Heart left ventricle (tissue), 16 donors: ENCODE results near the gene ABCF1. TPM values are rescaled to one million over a fixed set of nuclear protein-coding genes. Genes with fewer than 3 reads are reported as not detected.

Source experiments
- ATAC-seq, 4 donors: fragments of 200-7000 bp; cut with Tn5 transposase; one replicate each; pipeline ENCODE4 v1.9.1; 2020 to 2022; ENCODE audit warnings: moderate library complexity in 4 of 4, mild to moderate bottlenecking in 3 of 4, moderate number of reproducible peaks in 1 of 4
- DNase-seq, 5 donors: peaks; one replicate each; pipeline ENCODE4 v3.0.0-alpha.2; 2020
- H3K27ac ChIP-seq, 12 donors: fragments of 200-600 bp; sonication (generic) in 4 of 12; one replicate each; pipeline versions ENCODE4 v1.5.0 to v1.8.0; 2016 to 2022; ENCODE audit warnings: mild to moderate bottlenecking in 2 of 12
- H3K27me3 ChIP-seq, 9 donors: fragments of 200-600 bp; sonication (generic) in 2 of 9; one replicate each; pipeline versions ENCODE4 v1.5.1 to v1.8.0; 2016 to 2022; ENCODE audit warnings: mild to moderate bottlenecking in 3 of 9
- H3K36me3 ChIP-seq, 9 donors: fragments of 200-600 bp; sonication (generic) in 2 of 9; one replicate each; pipeline versions ENCODE4 v1.5.0 to v1.8.0; 2018 to 2022; ENCODE audit warnings: mild to moderate bottlenecking in 2 of 9
- H3K4me1 ChIP-seq, 12 donors: fragments of 200-600 bp; sonication (generic) in 4 of 12; one replicate each; pipeline versions ENCODE4 v1.5.0 to v1.8.0; 2016 to 2022; ENCODE audit warnings: mild to moderate bottlenecking in 3 of 12
- H3K4me3 ChIP-seq, 12 donors: fragments of 200-600 bp; sonication (generic) in 4 of 12; one replicate each; pipeline versions ENCODE4 v1.5.0 to v1.8.0; 2017 to 2022; ENCODE audit warnings: mild to moderate bottlenecking in 9 of 12, moderate library complexity in 4 of 12
- H3K9me3 ChIP-seq, 12 donors: fragments of 200-600 bp; sonication (generic) in 4 of 12; one replicate each; pipeline versions ENCODE4 v1.5.0 to v1.8.0; 2016 to 2022; ENCODE audit warnings: mild to moderate bottlenecking in 1 of 12
- POLR2A ChIP-seq, 2 donors: fragments of 450-650 bp; IDR thresholded peaks; one replicate each; pipeline ENCODE4 v1.6.1; 2017; ENCODE audit warnings: antibody characterized with exemption in 2 of 2, mild to moderate bottlenecking in 2 of 2, moderate library complexity in 2 of 2
- WGBS, 4 donors: extraction: QIAGEN DNeasy Blood & Tissue Kit in 2 of 4; methylation state at CpG; one replicate each; pipeline versions ENCODE4 v1.1.5 to v1.1.7; 2013 to 2018; 5-methylcytosine and 5-hydroxymethylcytosine counted together
- intact Hi-C, 10 donors: fragments of 100-400 bp; cut with DNase I; formaldehyde crosslinking; loops; one replicate each; pipeline versions ENCODE4 v1.11.1 to v1.14.2; 2022
- polyA plus RNA-seq, 2 donors: library from polyadenylated mRNA; stranded (reverse); fragments of 200-250 nt; gene quantifications; one replicate each; pipeline ENCODE4 v1.2.3, GENCODE V29; 2013
- total RNA-seq, 9 donors: library from RNA; depleted of rRNA in 2 of 9; stranded (reverse); fragments of >200 nt in 2 of 9; fragmentation: NEBNext Ultra II Directional in 3 of 9; extraction: Animal tissue kit (Norgen Biotek cat#: 25700) in 3 of 9; gene quantifications; one replicate each; pipeline versions ENCODE4 v1.1.0 to v1.2.4, GENCODE V29; 2016 to 2023
- TF ChIP-seq, protein P1 (sequence below), 12 donors: fragments of 200-600 bp; sonication (generic) in 4 of 12; IDR thresholded peaks; one replicate each; pipeline versions ENCODE4 v1.5.0 to v1.8.0; 2018 to 2022; ENCODE audit warnings: antibody characterized with exemption in 12 of 12, mild to moderate bottlenecking in 5 of 12
- donor health status: ischemic (EF 13 %, LVEDD 7.1; RV severe dilation, severe dysfunction).
- donor health status: healthy with polysubstance abuse.
- donor health status: DM: no; HTN: yes; CAD: no.
- donor health status: DM: no; HTN: no; CAD: no.
- donor health status: ischemic (EF 25% LVEDD 6.9; RV normal size, moderate dysfunction).
- donor health status: ischemic (EF 25% LVEDD 5.7; RV mildly dilated, moderate dysfunction).
- donor health status: healthy.
- donor health status: DM: yes; HTN: yes; CAD: no.
- donor health status: ischemic (EF 35%, LVEDD 5.7; RV mildly dilated, moderate dysfunction).
- donor health status: nonischemic (EF 11% LVEDD 7.7; RV severe dilation, severe dysfunction).
- donor health status: DM: yes; HTN: yes; CAD: no.
- donor health status: PGD.
- donor health status: ischemic (EF 29% LVEDD 5.4; RV normal size, mild dysfunction).
- donor health status: nonischemic (EF 23%, LVEDD 6.1; RV moderate dilation, normal function).

The ABCF1 gene
- total and polyA plus RNA-seq, 11 donors, result 28.0 to 76.8 (median 39.8) TPM

DNA sequence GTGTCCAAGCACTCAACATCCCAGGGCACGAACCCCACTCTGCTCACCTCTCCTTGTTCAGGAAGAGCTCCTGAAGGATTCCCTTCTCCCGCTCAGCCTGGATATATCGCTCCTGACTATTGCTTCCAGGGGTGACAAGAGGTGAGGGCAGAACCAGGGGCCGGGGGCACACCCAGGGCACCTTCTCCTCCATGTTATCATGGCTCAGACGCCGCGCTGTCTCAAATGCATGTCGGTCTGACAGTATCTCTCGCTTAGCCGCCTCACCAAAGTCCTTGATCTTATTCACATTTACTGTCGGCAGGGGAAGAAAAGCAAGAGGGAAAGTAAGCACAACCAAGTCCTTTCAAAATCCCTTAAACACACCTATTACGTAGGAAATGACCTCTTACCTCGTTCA lies 32.7 kb downstream of the ABCF1 start:
- H3K27me3 ChIP-seq, result no peaks in the 10 kb centered on the region
- H3K4me1 ChIP-seq, result peaks cover 0 to 12% (median 0%) of the 10 kb centered on the region in 12 donors
- TF ChIP-seq POLR2A (IDR thresholded peaks at IDR 0.05), result no peak
- TF ChIP-seq, protein P1, sequence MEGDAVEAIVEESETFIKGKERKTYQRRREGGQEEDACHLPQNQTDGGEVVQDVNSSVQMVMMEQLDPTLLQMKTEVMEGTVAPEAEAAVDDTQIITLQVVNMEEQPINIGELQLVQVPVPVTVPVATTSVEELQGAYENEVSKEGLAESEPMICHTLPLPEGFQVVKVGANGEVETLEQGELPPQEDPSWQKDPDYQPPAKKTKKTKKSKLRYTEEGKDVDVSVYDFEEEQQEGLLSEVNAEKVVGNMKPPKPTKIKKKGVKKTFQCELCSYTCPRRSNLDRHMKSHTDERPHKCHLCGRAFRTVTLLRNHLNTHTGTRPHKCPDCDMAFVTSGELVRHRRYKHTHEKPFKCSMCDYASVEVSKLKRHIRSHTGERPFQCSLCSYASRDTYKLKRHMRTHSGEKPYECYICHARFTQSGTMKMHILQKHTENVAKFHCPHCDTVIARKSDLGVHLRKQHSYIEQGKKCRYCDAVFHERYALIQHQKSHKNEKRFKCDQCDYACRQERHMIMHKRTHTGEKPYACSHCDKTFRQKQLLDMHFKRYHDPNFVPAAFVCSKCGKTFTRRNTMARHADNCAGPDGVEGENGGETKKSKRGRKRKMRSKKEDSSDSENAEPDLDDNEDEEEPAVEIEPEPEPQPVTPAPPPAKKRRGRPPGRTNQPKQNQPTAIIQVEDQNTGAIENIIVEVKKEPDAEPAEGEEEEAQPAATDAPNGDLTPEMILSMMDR (IDR thresholded peaks at IDR 0.05), result no peak
- no peak for ATAC-seq
- no peak overlapping the region for H3K4me3 ChIP-seq
- H3K27ac ChIP-seq, result no peak overlapping the region
- no peak for DNase-seq
- H3K9me3 ChIP-seq, result no peaks in the 10 kb centered on the region
- WGBS, 4 donors, result 91 to 97% (median 94%) methylated on average over 13 of the region's 13 CpGs
- intact Hi-C loops, result loop anchor here in 3 of 10 donors (5.0 kb wide), 2 partner anchors 57 to 122 kb away; no protein-coding TSS in a partner anchor
- peaks cover 19 to 94% (median 88%) of the 10 kb centered on the region in 9 donors for H3K36me3 ChIP-seq

DNA sequence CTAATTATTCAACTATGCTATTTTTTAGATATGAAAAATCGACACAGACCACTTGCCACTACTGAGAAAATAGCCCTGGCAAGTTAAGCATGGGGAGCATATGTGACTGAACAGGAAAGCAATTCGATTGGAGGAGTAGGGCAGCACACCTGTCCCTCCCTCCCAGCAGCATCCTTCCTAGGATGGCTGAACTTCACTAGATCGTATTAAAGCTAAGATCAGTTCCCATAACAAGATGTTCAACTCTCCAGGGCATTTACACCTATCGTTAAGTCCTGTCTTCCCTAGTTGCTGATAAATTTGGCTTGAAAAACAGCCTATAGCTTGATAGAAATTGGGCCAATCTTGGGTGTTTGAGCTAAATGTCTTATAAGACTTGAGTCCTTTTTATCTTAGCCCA lies 38.8 kb downstream of the ABCF1 start:
- Histone ChIP-seq H3K36me3 (peaks cover 3 to 76% (median 47%) of the 10 kb centered on the region in 9 donors), H3K27me3 (no peaks in the 10 kb centered on the region), H3K4me3 (no peak overlapping the region), H3K9me3 (no peaks in the 10 kb centered on the region), H3K4me1 (peaks cover 0 to 58% (median 50%) of the 10 kb centered on the region in 12 donors), H3K27ac (peak overlapping the region in 2 of 12 donors; percentile 9 to 97)
- DNase-seq (no peak), ATAC-seq (no peak)
- TF ChIP-seq, protein P1 (IDR thresholded peaks at IDR 0.05), result no peak
- TF ChIP-seq POLR2A (IDR thresholded peaks at IDR 0.05), result no peak
- intact Hi-C loops, result loop anchor here in 1 of 10 donors (5.0 kb wide), 1 partner anchor 53 kb away; the partner anchor contains the start of genes GNL1 and PRR3
- WGBS, 4 donors, result 78 to 86% (median 82%) methylated on average over 4 of the region's 4 CpGs

DNA sequence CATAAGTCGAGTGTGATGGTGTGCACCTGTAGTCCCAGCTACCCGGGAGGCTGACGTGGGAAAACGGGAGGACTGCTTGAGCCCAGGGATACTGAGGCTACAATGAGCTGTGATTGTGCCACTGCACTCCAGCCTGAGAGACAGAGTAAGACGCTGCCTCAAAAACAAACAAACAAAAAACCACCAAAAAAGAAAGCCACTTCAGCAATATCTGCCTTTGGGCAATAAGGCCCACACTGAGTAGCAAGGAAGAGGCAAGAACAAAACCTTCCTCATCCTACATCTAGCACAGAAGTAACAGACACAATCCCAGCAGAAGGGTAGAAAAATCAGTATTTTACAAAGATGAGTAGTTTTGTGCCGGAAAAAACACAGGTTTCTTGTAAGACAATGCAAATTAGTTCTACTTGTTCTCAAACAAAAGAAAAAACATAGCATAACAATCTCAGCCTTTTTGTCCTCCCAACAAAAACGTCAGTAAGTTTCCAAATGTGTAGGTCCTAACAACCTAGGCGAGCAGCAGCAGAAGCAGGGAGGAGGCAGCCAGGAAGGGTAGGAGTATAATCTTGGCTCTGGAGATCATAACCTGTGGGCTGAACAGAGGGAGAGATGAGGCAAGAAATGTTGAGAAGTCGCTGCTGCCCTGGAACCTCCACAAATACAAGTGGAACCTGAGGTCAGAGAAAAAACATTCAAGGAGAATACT lies 40.1 kb downstream of the ABCF1 start:
- Histone ChIP-seq H3K36me3 (peaks cover 0 to 71% (median 41%) of the 10 kb centered on the region in 9 donors), H3K27ac (peak overlapping the region in 1 of 12 donors; percentile 97), H3K27me3 (no peaks in the 10 kb centered on the region), H3K9me3 (no peaks in the 10 kb centered on the region), H3K4me3 (no peak overlapping the region), H3K4me1 (peaks cover 0 to 58% (median 50%) of the 10 kb centered on the region in 12 donors)
- TF ChIP-seq, protein P1 (IDR thresholded peaks at IDR 0.05), result no peak
- no peak for TF ChIP-seq POLR2A (IDR thresholded peaks at IDR 0.05)
- ATAC-seq, result no peak
- 74 to 81% (median 77%) methylated on average over 9 of the region's 9 CpGs for WGBS, 4 donors
- no peak for DNase-seq
- intact Hi-C loops, result loop anchor here in 1 of 10 donors (5.0 kb wide), 1 partner anchor 54 kb away; the partner anchor contains the start of genes GNL1 and PRR3

DNA sequence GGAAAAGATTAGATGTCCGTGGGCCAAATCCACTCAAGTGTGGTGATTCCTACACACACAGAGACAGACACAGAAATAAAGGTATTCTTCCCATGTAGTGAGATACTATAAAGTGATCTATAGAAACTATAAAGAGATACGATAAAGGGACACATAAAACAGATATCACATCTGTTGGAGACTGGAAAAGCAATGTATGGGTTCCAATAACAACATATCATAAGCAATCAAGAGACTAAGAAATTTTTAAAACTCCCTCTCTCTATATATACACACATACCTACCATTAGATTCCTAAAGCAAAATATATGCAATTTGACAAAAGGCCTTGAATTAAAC lies 40.6 kb downstream of the ABCF1 start:
- Histone ChIP-seq H3K27ac (peak overlapping the region in 2 of 12 donors; percentile 16 to 97), H3K4me1 (peaks cover 0 to 58% (median 50%) of the 10 kb centered on the region in 12 donors), H3K4me3 (no peak overlapping the region), H3K27me3 (no peaks in the 10 kb centered on the region), H3K9me3 (no peaks in the 10 kb centered on the region), H3K36me3 (peaks cover 0 to 71% (median 41%) of the 10 kb centered on the region in 9 donors)
- ATAC-seq, result no peak
- no peak for DNase-seq
- intact Hi-C loops, result loop anchor here in 1 of 10 donors (5.0 kb wide), 1 partner anchor 55 kb away; the partner anchor contains the start of genes GNL1 and PRR3
- TF ChIP-seq POLR2A (IDR thresholded peaks at IDR 0.05), result no peak
- TF ChIP-seq, protein P1 (IDR thresholded peaks at IDR 0.05), result no peak
- 61 to 69% (median 63%) methylated on average over 2 of the region's 2 CpGs for WGBS, 4 donors
